Measurements from ENCODE around the gene OR52N5. TPM values are rescaled to one million over a fixed set of nuclear protein-coding genes. Genes with fewer than 3 reads are reported as not detected.

Gene OR52N5
- not detected for polyA plus RNA-seq
- long read RNA-seq, donor 1 = 0 reads
- long read RNA-seq, donor 2 = 0 reads
- long read RNA-seq, donor 3 = 0 reads
- long read RNA-seq, donor 4 = 0 reads
- long read RNA-seq, donor 5 = 0 reads
- long read RNA-seq, donor 6 = 0 reads
- long read RNA-seq, donor 7 = 0 reads
- long read RNA-seq, donor 8 = 0 reads
- long read RNA-seq, donor 9 = 0 reads
- long read RNA-seq, donor 10 = 0 reads
- long read RNA-seq, donor 11 = 0 reads

- no peak within 1 kb of the TSS for H3K4me3 ChIP-seq (ENCODE audit: low read length)
- no peaks in the 10 kb centered on the region for H3K9me3 ChIP-seq (ENCODE audit: control insufficient read depth, low read depth, low read length)
- H3K36me3 ChIP-seq (ENCODE audit: control insufficient read depth, insufficient read depth, low read length) = no peaks in the 10 kb centered on the region
- no peaks in the 10 kb centered on the region for H3K4me1 ChIP-seq (ENCODE audit: control insufficient read depth, insufficient read depth, low read length)
- H3K27me3 ChIP-seq (ENCODE audit: control insufficient read depth, insufficient read depth, low read length) = no peaks in the 10 kb centered on the region
- WGBS (ENCODE audit: insufficient coverage, low lambda C conversion rate) = no CpG with 5 or more reads among the region's 4 CpGs
- no peak within 1 kb of the TSS for H3K27ac ChIP-seq (ENCODE audit: low read length)
- DNase-seq = no peak
Observed at GRCh38 chr11:5783255-5783654, at the start of gene OR52N5. Gene OR52N5, minus strand, starts transcription at chr11:5783355. Its CDS starts 4,721 bp downstream, at chr11:5778634.

- no peak for DNase-seq
- WGBS (ENCODE audit: insufficient coverage, low lambda C conversion rate) = 100% methylated on average over 1 of the region's 6 CpGs
- no peaks in the 10 kb centered on the region for H3K36me3 ChIP-seq (ENCODE audit: control insufficient read depth, insufficient read depth, low read length)
- H3K27ac ChIP-seq (ENCODE audit: low read length) = no peak overlapping the region
- H3K9me3 ChIP-seq (ENCODE audit: control insufficient read depth, low read depth, low read length) = no peaks in the 10 kb centered on the region
- no peaks in the 10 kb centered on the region for H3K27me3 ChIP-seq (ENCODE audit: control insufficient read depth, insufficient read depth, low read length)
- no peaks in the 10 kb centered on the region for H3K4me1 ChIP-seq (ENCODE audit: control insufficient read depth, insufficient read depth, low read length)
- H3K4me3 ChIP-seq (ENCODE audit: low read length) = no peak overlapping the region
Observed at GRCh38 chr11:5831196-5831829, 48.2 kb upstream of the OR52N5 start.

GRCh38 chr11:5818245-5818886, 35.2 kb upstream of the OR52N5 start:
- WGBS (ENCODE audit: insufficient coverage, low lambda C conversion rate) = no CpG with 5 or more reads among the region's 1 CpG
- H3K4me1 ChIP-seq (ENCODE audit: control insufficient read depth, insufficient read depth, low read length) = no peaks in the 10 kb centered on the region
- no peak overlapping the region for H3K4me3 ChIP-seq (ENCODE audit: low read length)
- H3K9me3 ChIP-seq (ENCODE audit: control insufficient read depth, low read depth, low read length) = no peaks in the 10 kb centered on the region
- DNase-seq = no peak
- H3K36me3 ChIP-seq (ENCODE audit: control insufficient read depth, insufficient read depth, low read length) = no peaks in the 10 kb centered on the region
- H3K27me3 ChIP-seq (ENCODE audit: control insufficient read depth, insufficient read depth, low read length) = no peaks in the 10 kb centered on the region
- no peak overlapping the region for H3K27ac ChIP-seq (ENCODE audit: low read length)

DNA sequence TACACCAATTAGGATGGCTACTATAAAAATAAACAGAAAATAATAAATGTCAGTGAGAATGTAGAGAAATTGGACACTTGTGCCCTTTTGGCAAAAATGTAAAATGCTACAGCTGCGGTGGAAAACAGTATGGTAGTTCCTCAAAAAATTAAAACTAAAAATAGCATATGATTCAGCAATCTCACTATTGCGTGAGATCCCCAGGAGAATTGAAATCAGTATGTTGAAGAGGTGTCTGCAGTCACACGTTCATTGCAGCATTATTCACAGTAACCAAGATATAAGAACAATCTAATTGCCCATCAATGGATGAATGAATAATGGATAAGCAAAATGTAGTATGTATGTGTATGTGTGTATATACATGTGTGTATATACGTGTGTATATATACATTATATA, 32.4 kb upstream of the OR52N5 start:
- no peak overlapping the region for H3K27ac ChIP-seq (ENCODE audit: low read length)
- H3K4me3 ChIP-seq (ENCODE audit: low read length) = no peak overlapping the region
- no peaks in the 10 kb centered on the region for H3K9me3 ChIP-seq (ENCODE audit: control insufficient read depth, low read depth, low read length)
- no peaks in the 10 kb centered on the region for H3K27me3 ChIP-seq (ENCODE audit: control insufficient read depth, insufficient read depth, low read length)
- no peaks in the 10 kb centered on the region for H3K4me1 ChIP-seq (ENCODE audit: control insufficient read depth, insufficient read depth, low read length)
- no peaks in the 10 kb centered on the region for H3K36me3 ChIP-seq (ENCODE audit: control insufficient read depth, insufficient read depth, low read length)
- DNase-seq = no peak
- WGBS (ENCODE audit: insufficient coverage, low lambda C conversion rate) = 63% methylated on average over 2 of the region's 4 CpGs

DNA sequence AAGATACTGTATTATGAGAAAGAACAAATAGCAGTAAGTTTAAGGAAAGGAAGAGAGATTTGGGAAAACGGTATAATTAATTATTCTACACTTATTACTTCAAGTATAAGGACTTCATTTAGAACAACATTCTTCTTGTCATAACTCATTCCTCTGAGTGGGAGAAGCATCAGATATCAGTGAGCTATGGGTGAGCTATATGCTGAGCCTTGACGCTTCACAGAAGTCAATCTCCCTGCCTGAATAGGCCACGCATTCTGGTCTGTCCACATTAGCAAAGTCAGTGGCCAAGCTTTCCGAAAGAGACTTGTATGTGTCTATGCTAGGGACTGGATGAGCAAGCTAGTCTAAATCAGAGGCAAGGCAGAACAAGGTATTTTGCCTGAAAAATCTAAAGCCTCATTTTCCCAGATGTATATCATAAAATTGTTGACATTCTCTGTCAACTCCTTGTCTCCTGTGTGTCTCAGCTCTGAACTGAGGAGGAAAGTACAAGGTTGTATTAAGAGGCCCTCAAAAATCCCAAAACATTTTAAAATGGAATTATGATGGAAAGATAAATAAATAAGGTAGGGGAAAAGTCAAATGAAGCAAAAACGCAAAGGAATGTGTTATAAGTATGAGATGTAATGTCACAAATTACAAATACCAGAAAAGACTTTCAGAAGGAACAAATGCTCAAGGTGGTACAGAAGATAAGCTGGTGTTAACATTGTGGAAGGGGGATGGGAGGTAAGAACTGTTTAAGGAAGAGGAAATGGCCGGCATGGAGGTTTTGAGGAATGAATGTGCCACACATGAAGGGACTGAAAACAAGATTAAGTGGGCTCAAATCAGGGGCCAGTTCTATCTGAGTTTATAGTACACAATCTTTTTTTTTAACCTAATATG, 27.0 kb upstream of the OR52N5 start:
- Histone ChIP-seq H3K4me1 (ENCODE audit: control insufficient read depth, insufficient read depth, low read length) (no peaks in the 10 kb centered on the region), H3K36me3 (ENCODE audit: control insufficient read depth, insufficient read depth, low read length) (no peaks in the 10 kb centered on the region), H3K9me3 (ENCODE audit: control insufficient read depth, low read depth, low read length) (no peaks in the 10 kb centered on the region), H3K4me3 (ENCODE audit: low read length) (no peak overlapping the region), H3K27ac (ENCODE audit: low read length) (no peak overlapping the region), H3K27me3 (ENCODE audit: control insufficient read depth, insufficient read depth, low read length) (peaks cover 7% of the 10 kb centered on the region)
- 72% methylated on average over 3 of the region's 6 CpGs for WGBS (ENCODE audit: insufficient coverage, low lambda C conversion rate)
- no peak for DNase-seq

GRCh38 chr11:5809122-5809519, 26.0 kb upstream of the OR52N5 start:
- no peaks in the 10 kb centered on the region for H3K36me3 ChIP-seq (ENCODE audit: control insufficient read depth, insufficient read depth, low read length)
- DNase-seq = no peak
- no peaks in the 10 kb centered on the region for H3K9me3 ChIP-seq (ENCODE audit: control insufficient read depth, low read depth, low read length)
- no peaks in the 10 kb centered on the region for H3K4me1 ChIP-seq (ENCODE audit: control insufficient read depth, insufficient read depth, low read length)
- no peak overlapping the region for H3K4me3 ChIP-seq (ENCODE audit: low read length)
- 64% methylated on average over 3 of the region's 5 CpGs for WGBS (ENCODE audit: insufficient coverage, low lambda C conversion rate)
- H3K27me3 ChIP-seq (ENCODE audit: control insufficient read depth, insufficient read depth, low read length) = peaks cover 7% of the 10 kb centered on the region
- H3K27ac ChIP-seq (ENCODE audit: low read length) = no peak overlapping the region

GRCh38 chr11:5808500-5809121, 25.5 kb upstream of the OR52N5 start, which contains the start of gene OR52N2:
Gene OR52N2, plus strand, starts transcription at chr11:5808924. Its CDS starts 11,412 bp downstream, at chr11:5820336.
- DNase-seq = peak; percentile 51 to 53
- H3K4me3 ChIP-seq (ENCODE audit: low read length) = peak within 1 kb of the TSS; percentile 17
- peaks cover 7% of the 10 kb centered on the region for H3K27me3 ChIP-seq (ENCODE audit: control insufficient read depth, insufficient read depth, low read length)
- no peak within 1 kb of the TSS for H3K27ac ChIP-seq (ENCODE audit: low read length)
- no CpG with 5 or more reads among the region's 24 CpGs for WGBS (ENCODE audit: insufficient coverage, low lambda C conversion rate)
- no peaks in the 10 kb centered on the region for H3K4me1 ChIP-seq (ENCODE audit: control insufficient read depth, insufficient read depth, low read length)
- H3K9me3 ChIP-seq (ENCODE audit: control insufficient read depth, low read depth, low read length) = no peaks in the 10 kb centered on the region
- no peaks in the 10 kb centered on the region for H3K36me3 ChIP-seq (ENCODE audit: control insufficient read depth, insufficient read depth, low read length)

GRCh38 chr11:5807580-5807979, 24.4 kb upstream of the OR52N5 start:
- Histone ChIP-seq H3K4me1 (ENCODE audit: control insufficient read depth, insufficient read depth, low read length) (no peaks in the 10 kb centered on the region), H3K9me3 (ENCODE audit: control insufficient read depth, low read depth, low read length) (no peaks in the 10 kb centered on the region), H3K4me3 (ENCODE audit: low read length) (no peak overlapping the region), H3K27me3 (ENCODE audit: control insufficient read depth, insufficient read depth, low read length) (peaks cover 7% of the 10 kb centered on the region), H3K27ac (ENCODE audit: low read length) (no peak overlapping the region), H3K36me3 (ENCODE audit: control insufficient read depth, insufficient read depth, low read length) (no peaks in the 10 kb centered on the region)
- DNase-seq = no peak
- WGBS (ENCODE audit: insufficient coverage, low lambda C conversion rate) = no CpG with 5 or more reads among the region's 10 CpGs

- WGBS (ENCODE audit: insufficient coverage, low lambda C conversion rate) = no CpG with 5 or more reads among the region's 5 CpGs
Observed at GRCh38 chr11:5803982-5804381, 20.8 kb upstream of the OR52N5 start.

GRCh38 chr11:5796541-5796940, 13.4 kb upstream of the OR52N5 start:
- no peaks in the 10 kb centered on the region for H3K9me3 ChIP-seq (ENCODE audit: control insufficient read depth, low read depth, low read length)
- H3K36me3 ChIP-seq (ENCODE audit: control insufficient read depth, insufficient read depth, low read length) = no peaks in the 10 kb centered on the region
- no peak overlapping the region for H3K27ac ChIP-seq (ENCODE audit: low read length)
- H3K4me3 ChIP-seq (ENCODE audit: low read length) = no peak overlapping the region
- WGBS (ENCODE audit: insufficient coverage, low lambda C conversion rate) = 95% methylated on average over 4 of the region's 6 CpGs
- DNase-seq = no peak
- H3K27me3 ChIP-seq (ENCODE audit: control insufficient read depth, insufficient read depth, low read length) = no peaks in the 10 kb centered on the region
- no peaks in the 10 kb centered on the region for H3K4me1 ChIP-seq (ENCODE audit: control insufficient read depth, insufficient read depth, low read length)

More at GRCh38 chr11:5803982-5804381, 20.8 kb upstream of the OR52N5 start:
- Histone ChIP-seq H3K4me1 (ENCODE audit: control insufficient read depth, insufficient read depth, low read length) (no peaks in the 10 kb centered on the region), H3K27ac (ENCODE audit: low read length) (no peak overlapping the region), H3K36me3 (ENCODE audit: control insufficient read depth, insufficient read depth, low read length) (no peaks in the 10 kb centered on the region), H3K27me3 (ENCODE audit: control insufficient read depth, insufficient read depth, low read length) (peaks cover 4% of the 10 kb centered on the region), H3K9me3 (ENCODE audit: control insufficient read depth, low read depth, low read length) (no peaks in the 10 kb centered on the region), H3K4me3 (ENCODE audit: low read length) (no peak overlapping the region)
- DNase-seq = no peak

Measured in large intestine (tissue), 12 donors.